ENCODE results near the gene PODN.

The PODN gene

GRCh38 chr1:53076721-53077598, 14.9 kb downstream of the PODN start:
- no peak overlapping the region for H3K27ac ChIP-seq (ENCODE audit: poor library complexity, severe bottlenecking)
- ATAC-seq (ENCODE audit: low read depth) = no peak

GRCh38 chr1:53077599-53077965, 15.6 kb downstream of the PODN start:
- Histone ChIP-seq H3K4me1 (ENCODE audit: insufficient read depth, poor library complexity, severe bottlenecking) (no peaks in the 10 kb centered on the region), H3K4me3 (ENCODE audit: severe bottlenecking) (no peak overlapping the region), H3K27me3 (ENCODE audit: insufficient read depth, poor library complexity, severe bottlenecking) (no peaks in the 10 kb centered on the region), H3K9me3 (ENCODE audit: severe bottlenecking) (no peaks in the 10 kb centered on the region), H3K36me3 (ENCODE audit: low read depth) (no peaks in the 10 kb centered on the region), H3K27ac (ENCODE audit: poor library complexity, severe bottlenecking) (no peak overlapping the region)
- DNase-seq (ENCODE audit: low spot score) = peak; percentile 42
- TF ChIP-seq, protein P1, sequence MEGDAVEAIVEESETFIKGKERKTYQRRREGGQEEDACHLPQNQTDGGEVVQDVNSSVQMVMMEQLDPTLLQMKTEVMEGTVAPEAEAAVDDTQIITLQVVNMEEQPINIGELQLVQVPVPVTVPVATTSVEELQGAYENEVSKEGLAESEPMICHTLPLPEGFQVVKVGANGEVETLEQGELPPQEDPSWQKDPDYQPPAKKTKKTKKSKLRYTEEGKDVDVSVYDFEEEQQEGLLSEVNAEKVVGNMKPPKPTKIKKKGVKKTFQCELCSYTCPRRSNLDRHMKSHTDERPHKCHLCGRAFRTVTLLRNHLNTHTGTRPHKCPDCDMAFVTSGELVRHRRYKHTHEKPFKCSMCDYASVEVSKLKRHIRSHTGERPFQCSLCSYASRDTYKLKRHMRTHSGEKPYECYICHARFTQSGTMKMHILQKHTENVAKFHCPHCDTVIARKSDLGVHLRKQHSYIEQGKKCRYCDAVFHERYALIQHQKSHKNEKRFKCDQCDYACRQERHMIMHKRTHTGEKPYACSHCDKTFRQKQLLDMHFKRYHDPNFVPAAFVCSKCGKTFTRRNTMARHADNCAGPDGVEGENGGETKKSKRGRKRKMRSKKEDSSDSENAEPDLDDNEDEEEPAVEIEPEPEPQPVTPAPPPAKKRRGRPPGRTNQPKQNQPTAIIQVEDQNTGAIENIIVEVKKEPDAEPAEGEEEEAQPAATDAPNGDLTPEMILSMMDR (IDR thresholded peaks at IDR 0.05; ENCODE audit: poor library complexity, severe bottlenecking) = no peak
- no peak for ATAC-seq (ENCODE audit: low read depth)

More at GRCh38 chr1:53076721-53077598, 14.9 kb downstream of the PODN start:
- Histone ChIP-seq H3K36me3 (ENCODE audit: low read depth) (no peaks in the 10 kb centered on the region), H3K4me3 (ENCODE audit: severe bottlenecking) (no peak overlapping the region), H3K27me3 (ENCODE audit: insufficient read depth, poor library complexity, severe bottlenecking) (no peaks in the 10 kb centered on the region), H3K4me1 (ENCODE audit: insufficient read depth, poor library complexity, severe bottlenecking) (no peaks in the 10 kb centered on the region), H3K9me3 (ENCODE audit: severe bottlenecking) (no peaks in the 10 kb centered on the region)
- DNase-seq (ENCODE audit: low spot score) = peak; percentile 48
- TF ChIP-seq, protein P1 (IDR thresholded peaks at IDR 0.05; ENCODE audit: poor library complexity, severe bottlenecking) = no peak

- Histone ChIP-seq H3K4me3 (ENCODE audit: severe bottlenecking) (no peak overlapping the region), H3K9me3 (ENCODE audit: severe bottlenecking) (no peaks in the 10 kb centered on the region), H3K27me3 (ENCODE audit: insufficient read depth, poor library complexity, severe bottlenecking) (no peaks in the 10 kb centered on the region), H3K27ac (ENCODE audit: poor library complexity, severe bottlenecking) (no peak overlapping the region), H3K36me3 (ENCODE audit: low read depth) (no peaks in the 10 kb centered on the region), H3K4me1 (ENCODE audit: insufficient read depth, poor library complexity, severe bottlenecking) (no peaks in the 10 kb centered on the region)
- ATAC-seq (ENCODE audit: low read depth) = no peak
- peak; percentile 59 for DNase-seq (ENCODE audit: low spot score)
- TF ChIP-seq, protein P1 (IDR thresholded peaks at IDR 0.05; ENCODE audit: poor library complexity, severe bottlenecking) = no peak
Measured at GRCh38 chr1:53078333-53079101, 16.5 kb downstream of the PODN start.

GRCh38 chr1:53079251-53079650, 17.2 kb downstream of the PODN start:
- Histone ChIP-seq H3K4me3 (ENCODE audit: severe bottlenecking) (no peak overlapping the region), H3K4me1 (ENCODE audit: insufficient read depth, poor library complexity, severe bottlenecking) (no peaks in the 10 kb centered on the region), H3K27ac (ENCODE audit: poor library complexity, severe bottlenecking) (no peak overlapping the region), H3K27me3 (ENCODE audit: insufficient read depth, poor library complexity, severe bottlenecking) (no peaks in the 10 kb centered on the region), H3K36me3 (ENCODE audit: low read depth) (no peaks in the 10 kb centered on the region), H3K9me3 (ENCODE audit: severe bottlenecking) (no peaks in the 10 kb centered on the region)
- peak; percentile 26 for DNase-seq (ENCODE audit: low spot score)
- TF ChIP-seq, protein P1 (IDR thresholded peaks at IDR 0.05; ENCODE audit: poor library complexity, severe bottlenecking) = no peak
- ATAC-seq (ENCODE audit: low read depth) = no peak

All from RWPE2 (cell line).